Measurements from ENCODE around the gene SAT1.

- TF ChIP-seq POLR2A (IDR thresholded peaks at IDR 0.05; ENCODE audit: low read length) (no peak), GATA1 (IDR thresholded peaks at IDR 0.05; ENCODE audit: low read depth, low read length) (no peak)
Observed at GRCh38 chrX:23828881-23829280, 45.9 kb downstream of the SAT1 start.
